Keratinocyte (primary cell): ENCODE measurements around the gene ANKHD1.

Experiments
- EZH2 ChIP-seq: IDR thresholded peaks from one replicate; pipeline ENCODE4 v1.6.1; 2012; ENCODE audit warnings: inconsistent platforms, mild to moderate bottlenecking, low read length, moderate library complexity
- TF ChIP-seq, protein P1 (sequence below), 3 experiments: IDR thresholded peaks in 1 of 3; conservative IDR thresholded peaks in 1 of 3; optimal IDR thresholded peaks in 1 of 3; 2 replicates in 2 of 3; 3 replicates in 1 of 3; pipeline versions ENCODE3 to v1.5.1; 2011; ENCODE audit warnings: low read length in 3 of 3, mild to moderate bottlenecking in 3 of 3, moderate library complexity in 2 of 3, control low read depth in 1 of 3, inconsistent platforms in 1 of 3; ENCODE audit not compliant: insufficient read depth in 2 of 3; ENCODE audit errors: extremely low read depth in 1 of 3

DNA sequence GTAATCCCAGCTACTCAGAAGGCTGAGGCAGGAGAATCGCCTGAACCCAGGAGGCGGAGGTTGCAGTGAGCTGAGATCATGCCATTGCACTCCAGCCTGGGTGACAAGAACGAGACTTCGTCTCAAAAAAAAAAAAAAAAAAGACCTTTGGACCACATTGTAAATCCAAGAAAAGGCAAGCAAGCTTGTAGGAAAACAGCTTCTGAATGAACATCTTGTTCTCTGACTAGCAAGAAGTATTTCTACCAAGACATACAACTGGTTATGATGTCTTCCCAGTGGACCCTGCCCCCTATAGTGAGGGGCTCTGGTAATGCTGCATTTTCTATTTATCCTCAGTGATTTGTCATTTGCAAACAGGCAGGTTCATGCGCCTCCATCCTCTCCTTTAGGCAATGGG lies 141.3 kb downstream of the ANKHD1 start:
- TF ChIP-seq, protein P1, sequence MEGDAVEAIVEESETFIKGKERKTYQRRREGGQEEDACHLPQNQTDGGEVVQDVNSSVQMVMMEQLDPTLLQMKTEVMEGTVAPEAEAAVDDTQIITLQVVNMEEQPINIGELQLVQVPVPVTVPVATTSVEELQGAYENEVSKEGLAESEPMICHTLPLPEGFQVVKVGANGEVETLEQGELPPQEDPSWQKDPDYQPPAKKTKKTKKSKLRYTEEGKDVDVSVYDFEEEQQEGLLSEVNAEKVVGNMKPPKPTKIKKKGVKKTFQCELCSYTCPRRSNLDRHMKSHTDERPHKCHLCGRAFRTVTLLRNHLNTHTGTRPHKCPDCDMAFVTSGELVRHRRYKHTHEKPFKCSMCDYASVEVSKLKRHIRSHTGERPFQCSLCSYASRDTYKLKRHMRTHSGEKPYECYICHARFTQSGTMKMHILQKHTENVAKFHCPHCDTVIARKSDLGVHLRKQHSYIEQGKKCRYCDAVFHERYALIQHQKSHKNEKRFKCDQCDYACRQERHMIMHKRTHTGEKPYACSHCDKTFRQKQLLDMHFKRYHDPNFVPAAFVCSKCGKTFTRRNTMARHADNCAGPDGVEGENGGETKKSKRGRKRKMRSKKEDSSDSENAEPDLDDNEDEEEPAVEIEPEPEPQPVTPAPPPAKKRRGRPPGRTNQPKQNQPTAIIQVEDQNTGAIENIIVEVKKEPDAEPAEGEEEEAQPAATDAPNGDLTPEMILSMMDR (optimal IDR thresholded peaks at IDR 0.05 in 1 of 3, IDR thresholded peaks at IDR 0.05 in 1 of 3, conservative IDR thresholded peaks at IDR 0.05 in 1 of 3; ENCODE audit: extremely low read depth in 1 of 3, insufficient read depth in 2 of 3, low read length in 3 of 3): no peak
- TF ChIP-seq EZH2: no peak
